Measurements from ENCODE around the gene CAPN15. TPM values are rescaled to one million over a fixed set of nuclear protein-coding genes. Genes with fewer than 3 reads are reported as not detected.

The CAPN15 gene
- total RNA-seq, 1 experiment from 2014 or later: 55.9 TPM

DNA sequence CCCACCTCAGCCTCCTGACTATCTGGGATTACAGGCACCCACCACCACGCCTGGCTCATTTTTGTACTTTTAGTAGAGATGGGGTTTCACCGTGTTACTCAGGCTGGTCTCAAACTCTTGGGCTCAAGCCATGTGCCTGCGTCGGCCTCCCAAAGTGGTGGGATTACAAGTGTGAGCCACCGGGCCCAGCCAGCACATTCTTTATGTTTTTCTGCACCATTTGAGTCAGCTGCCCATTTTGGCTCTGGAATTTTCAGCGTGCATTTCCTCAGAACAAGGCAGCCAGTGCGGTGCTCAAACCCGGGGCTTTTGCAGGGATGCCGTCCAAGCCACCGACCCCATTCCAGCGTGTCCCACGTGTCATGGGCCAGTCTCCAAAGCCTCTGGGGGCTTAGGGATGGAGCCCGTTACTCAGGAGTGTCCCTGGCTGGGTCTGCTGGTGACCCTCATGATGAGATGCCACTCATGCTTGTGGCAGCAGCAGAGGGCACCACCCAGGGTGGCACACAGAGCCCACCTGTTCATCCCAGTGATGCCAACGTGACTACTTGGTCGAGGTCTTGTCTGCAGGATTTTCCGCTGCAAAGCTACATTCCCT lies 58.6 kb downstream of the CAPN15 start:
- DNase-seq: peak; percentile 85
- Histone ChIP-seq H3K9me3 (no peaks in the 10 kb centered on the region), H3K4me3 (no peak overlapping the region), H3K36me3 (peaks cover 10% of the 10 kb centered on the region), H3K27me3 (no peaks in the 10 kb centered on the region)

DNA sequence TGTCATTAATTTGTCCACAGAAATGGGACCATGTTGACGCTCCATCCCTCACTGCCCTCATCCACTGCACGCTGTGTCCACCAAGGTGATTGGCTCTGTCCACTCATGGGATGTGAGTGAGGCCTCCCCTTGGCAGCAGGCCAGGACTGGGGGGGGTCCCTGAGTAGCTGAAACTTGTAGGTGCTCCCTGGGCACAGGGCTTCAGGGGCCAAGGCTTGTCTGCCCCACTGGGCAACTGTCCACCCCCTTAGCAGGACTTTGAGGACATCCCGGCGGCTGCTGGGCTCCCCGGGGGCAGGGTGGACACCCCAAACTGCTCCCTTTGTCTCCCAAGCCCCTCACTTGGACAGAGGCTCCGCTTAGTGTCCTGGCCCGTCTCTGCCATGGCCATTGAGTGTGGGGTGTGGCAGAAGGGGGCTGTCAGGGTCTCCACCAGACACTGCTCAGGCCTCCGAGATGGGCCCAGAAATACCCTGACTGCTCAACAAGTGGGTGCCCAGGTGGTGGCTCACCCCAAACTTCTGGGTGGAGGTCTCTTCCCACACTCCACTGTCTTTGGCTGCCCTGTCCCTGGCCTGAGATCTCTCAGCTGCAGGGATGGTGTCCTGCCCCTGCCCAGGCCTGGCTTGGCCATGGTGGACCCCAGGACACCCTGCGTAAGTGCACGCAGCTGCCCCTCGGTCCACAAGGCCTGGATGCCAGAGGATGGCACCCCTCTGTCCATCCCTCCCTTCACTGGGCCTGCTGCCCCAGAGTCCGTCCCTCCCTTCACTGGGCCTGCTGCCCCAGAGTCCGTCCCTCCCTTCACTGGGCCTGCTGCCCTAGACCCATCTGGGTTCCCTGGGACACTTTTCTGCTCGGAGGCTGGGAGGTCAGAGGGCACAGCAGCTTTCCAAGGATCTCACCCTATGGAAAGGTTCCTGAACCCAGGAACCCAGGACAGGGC lies 59.4 kb downstream of the CAPN15 start:
- H3K27me3 ChIP-seq: no peaks in the 10 kb centered on the region
- no peaks in the 10 kb centered on the region for H3K9me3 ChIP-seq
- DNase-seq: peak; percentile 48
- peak overlapping the region; percentile 99 for H3K4me3 ChIP-seq
- H3K36me3 ChIP-seq: peaks cover 10% of the 10 kb centered on the region

DNA sequence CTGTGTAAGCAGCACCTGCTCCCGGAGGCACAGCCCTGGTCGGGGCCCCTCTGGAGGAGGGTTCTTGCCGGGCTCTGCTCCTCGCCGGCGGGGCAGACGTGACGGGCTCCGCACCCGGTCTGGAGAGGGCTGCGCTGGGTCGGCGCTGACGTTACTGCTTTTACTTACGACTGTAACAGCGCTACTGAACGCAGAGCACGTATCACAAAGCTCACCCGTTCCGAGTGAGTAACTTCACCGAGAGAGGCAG lies 61.1 kb downstream of the CAPN15 start:
- no peak for DNase-seq
- Histone ChIP-seq H3K4me3 (peak overlapping the region; percentile 99), H3K9me3 (no peaks in the 10 kb centered on the region), H3K36me3 (peaks cover 10% of the 10 kb centered on the region), H3K27me3 (no peaks in the 10 kb centered on the region)

DNA sequence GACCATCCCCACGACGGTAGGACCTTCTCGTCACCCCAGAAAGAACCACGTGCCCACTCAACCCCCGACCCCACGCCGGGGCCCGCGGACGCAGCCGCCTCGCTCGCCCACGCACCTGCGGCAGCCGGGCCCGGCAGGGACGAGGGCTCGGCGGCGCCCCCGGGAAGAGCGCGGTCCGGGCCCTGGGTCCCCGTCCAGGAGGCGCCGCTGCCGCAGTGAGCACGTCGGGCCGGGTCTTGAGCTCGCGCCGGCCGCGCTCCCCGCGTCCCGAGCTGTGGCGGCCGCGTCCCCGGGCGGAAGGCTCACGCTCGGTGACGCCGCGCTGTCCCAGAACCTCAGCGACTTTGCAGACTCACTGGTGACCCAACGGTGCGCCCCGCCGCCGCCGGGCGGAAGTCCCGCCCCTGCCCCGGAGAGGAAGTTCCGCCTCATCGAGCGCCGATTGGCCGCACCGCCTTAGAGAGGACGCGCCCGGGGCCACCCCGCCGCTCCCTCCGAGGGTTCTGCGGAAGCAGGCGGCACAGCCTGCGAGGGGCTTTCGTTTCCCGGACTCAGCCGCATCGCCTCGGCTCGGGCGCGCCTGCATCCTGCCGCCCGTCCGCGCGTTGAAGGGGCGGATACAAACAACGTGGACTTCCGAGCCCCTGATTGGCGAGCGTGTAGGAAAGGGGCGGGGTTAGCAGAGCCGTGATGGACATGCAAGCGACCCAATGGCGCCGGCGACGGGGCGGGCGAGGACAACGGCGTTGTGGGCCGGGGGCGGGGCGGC lies 61.6 kb downstream of the CAPN15 start:
- no peaks in the 10 kb centered on the region for H3K9me3 ChIP-seq
- no peaks in the 10 kb centered on the region for H3K27me3 ChIP-seq
- peak overlapping the region; percentile 99 for H3K4me3 ChIP-seq
- peak; percentile 96 for DNase-seq
- H3K36me3 ChIP-seq: peaks cover 10% of the 10 kb centered on the region

- DNase-seq: peak; percentile 99
- H3K9me3 ChIP-seq: no peaks in the 10 kb centered on the region
- peak within 1 kb of the TSS; percentile 99 for H3K4me3 ChIP-seq
- peaks cover 10% of the 10 kb centered on the region for H3K36me3 ChIP-seq
- no peaks in the 10 kb centered on the region for H3K27me3 ChIP-seq
Measured at GRCh38 chr16:589658-590187, 62.2 kb downstream of the CAPN15 start, which contains the start of gene RAB40C. Gene RAB40C, plus strand, starts transcription at chr16:590066. Its CDS starts 226 bp downstream, at chr16:590292.

- DNase-seq: no peak
- Histone ChIP-seq H3K27me3 (no peaks in the 10 kb centered on the region), H3K4me3 (peak overlapping the region; percentile 62), H3K9me3 (no peaks in the 10 kb centered on the region), H3K36me3 (peaks cover 10% of the 10 kb centered on the region)
Measured at GRCh38 chr16:590188-590814, 62.8 kb downstream of the CAPN15 start.

DNA sequence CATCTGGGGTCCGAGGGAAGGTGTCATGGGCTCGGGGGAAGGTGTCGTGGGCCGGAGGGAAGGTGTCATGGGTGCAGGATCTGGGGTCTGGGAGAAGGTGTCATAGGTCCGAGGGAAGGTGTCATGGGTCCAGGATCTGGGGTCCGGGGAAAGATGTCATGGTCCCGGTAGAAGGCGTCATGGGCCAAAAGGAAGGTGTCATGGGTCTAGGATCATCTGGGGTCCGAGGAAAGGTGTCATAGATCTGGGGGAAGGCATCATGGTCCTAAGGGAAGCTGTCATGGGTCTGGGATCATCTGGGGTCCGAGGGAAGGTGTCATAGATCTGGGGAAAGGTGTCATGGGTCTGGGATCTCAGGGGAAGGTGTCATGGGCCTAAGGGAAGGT lies 63.3 kb downstream of the CAPN15 start:
- DNase-seq: no peak
- H3K27me3 ChIP-seq: no peaks in the 10 kb centered on the region
- H3K9me3 ChIP-seq: no peaks in the 10 kb centered on the region
- peaks cover 10% of the 10 kb centered on the region for H3K36me3 ChIP-seq
- peak overlapping the region; percentile 62 for H3K4me3 ChIP-seq

DNA sequence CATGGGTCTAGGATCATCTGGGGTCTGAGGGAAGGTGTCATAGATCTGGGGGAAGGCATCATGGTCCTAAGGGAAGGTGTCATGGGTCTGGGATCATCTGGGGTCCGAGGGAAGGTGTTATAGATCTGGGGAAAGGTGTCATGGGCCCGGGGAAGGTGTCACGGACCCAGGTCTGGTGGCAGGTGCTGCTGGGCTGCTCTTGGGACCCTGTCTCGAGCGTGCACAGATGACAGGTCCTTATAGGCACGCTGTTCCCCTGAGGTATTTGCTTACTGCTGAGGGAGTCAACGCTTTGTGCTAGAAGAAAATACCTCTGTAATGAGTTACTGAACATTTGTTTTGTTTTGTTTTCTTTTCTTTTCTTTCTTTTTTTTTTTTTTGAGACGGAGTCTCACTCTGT lies 63.7 kb downstream of the CAPN15 start:
- no peaks in the 10 kb centered on the region for H3K9me3 ChIP-seq
- no peaks in the 10 kb centered on the region for H3K27me3 ChIP-seq
- DNase-seq: no peak
- H3K4me3 ChIP-seq: no peak overlapping the region
- peaks cover 10% of the 10 kb centered on the region for H3K36me3 ChIP-seq

- H3K36me3 ChIP-seq: peaks cover 12% of the 10 kb centered on the region
- H3K27me3 ChIP-seq: no peaks in the 10 kb centered on the region
- H3K4me3 ChIP-seq: no peak overlapping the region
- DNase-seq: no peak
- no peaks in the 10 kb centered on the region for H3K9me3 ChIP-seq
Measured at GRCh38 chr16:591892-592517, 64.5 kb downstream of the CAPN15 start.

DNA sequence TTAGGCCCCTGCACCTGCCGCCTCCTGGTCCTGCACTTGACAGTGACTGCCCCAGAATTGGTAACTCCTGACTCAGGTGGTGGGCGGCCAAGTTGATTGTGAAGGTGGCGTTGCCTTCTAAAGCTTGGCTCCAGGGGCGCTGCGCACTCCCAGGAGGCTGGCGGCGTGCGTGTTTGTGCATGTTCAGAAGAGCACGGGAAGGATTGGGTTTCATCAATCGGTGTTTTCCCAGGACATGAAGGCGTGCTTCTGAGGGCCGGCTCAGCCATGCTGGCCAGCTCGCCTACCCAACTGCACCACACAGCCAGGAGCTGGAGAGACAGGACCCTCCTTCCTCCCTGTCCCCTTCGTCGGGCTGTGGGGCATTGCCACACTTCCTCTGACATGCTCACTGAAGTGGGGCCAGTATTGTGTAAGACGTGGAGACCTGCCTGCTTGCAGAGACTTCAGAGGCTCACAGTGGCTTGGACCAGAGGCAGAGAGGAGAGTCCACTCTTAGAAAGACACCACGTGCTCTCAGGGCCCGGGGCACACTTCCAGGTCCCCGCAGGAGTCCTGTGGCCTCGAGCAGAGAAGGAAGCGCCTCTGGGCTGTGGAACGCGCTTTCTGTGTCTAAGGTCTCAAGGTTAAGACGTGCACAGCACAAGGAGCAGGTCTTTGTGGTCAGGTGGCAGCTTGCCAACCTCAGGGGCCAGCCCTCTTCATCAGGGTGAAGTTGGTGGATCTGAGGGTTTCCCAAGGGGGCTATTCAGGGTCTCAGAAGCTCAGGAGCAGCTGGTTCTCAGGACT lies 65.2 kb downstream of the CAPN15 start:
- Histone ChIP-seq H3K36me3 (peaks cover 8% of the 10 kb centered on the region), H3K27me3 (no peaks in the 10 kb centered on the region), H3K4me3 (no peak overlapping the region), H3K9me3 (no peaks in the 10 kb centered on the region)
- DNase-seq: no peak

GRCh38 chr16:593406-593805 lies 65.9 kb downstream of the CAPN15 start:
- Histone ChIP-seq H3K27me3 (no peaks in the 10 kb centered on the region), H3K9me3 (no peaks in the 10 kb centered on the region), H3K4me3 (no peak overlapping the region), H3K36me3 (peaks cover 2% of the 10 kb centered on the region; the same call in 1 of the 2 replicates)
- no peak for DNase-seq

GRCh38 chr16:593807-594206 lies 66.3 kb downstream of the CAPN15 start:
- Histone ChIP-seq H3K4me3 (no peak overlapping the region), H3K9me3 (no peaks in the 10 kb centered on the region), H3K27me3 (no peaks in the 10 kb centered on the region), H3K36me3 (0 out of 2 replicates have a peak, but pooled peaks cover 2% of the 10 kb centered on the region)
- no peak for DNase-seq

DNA sequence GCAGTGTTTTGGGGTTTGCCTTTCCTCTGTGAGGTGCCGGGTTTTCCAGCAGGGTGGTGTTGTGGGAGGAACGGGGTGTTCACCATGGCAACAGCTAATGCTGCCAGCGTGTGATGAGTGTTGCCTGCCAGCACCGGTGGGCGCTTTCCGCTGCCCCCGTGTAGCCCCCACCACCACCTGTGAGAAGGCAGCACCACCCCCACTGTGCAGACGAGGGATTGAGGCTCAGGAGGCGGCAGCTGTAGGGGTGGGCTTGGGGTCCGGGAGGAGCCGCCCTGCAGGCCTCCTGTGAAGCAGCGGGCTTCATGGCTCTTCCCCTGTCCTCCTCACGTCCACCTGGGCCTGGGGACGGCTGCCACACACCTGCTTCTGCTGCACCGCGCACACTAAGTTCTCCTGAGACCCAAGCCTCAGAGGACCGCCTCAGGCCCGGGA lies 67.6 kb downstream of the CAPN15 start:
- DNase-seq: no peak

GRCh38 chr16:595942-596735 lies 68.6 kb downstream of the CAPN15 start:
- H3K36me3 ChIP-seq: 0 out of 2 replicates have a peak, but pooled peaks cover 2% of the 10 kb centered on the region
- H3K27me3 ChIP-seq: no peaks in the 10 kb centered on the region
- H3K9me3 ChIP-seq: no peaks in the 10 kb centered on the region
- no peak overlapping the region for H3K4me3 ChIP-seq
- no peak for DNase-seq

More for the DNA sequence above, 67.6 kb downstream of the CAPN15 start:
- H3K9me3 ChIP-seq: no peaks in the 10 kb centered on the region
- H3K27me3 ChIP-seq: no peaks in the 10 kb centered on the region
- H3K36me3 ChIP-seq: 0 out of 2 replicates have a peak, but pooled peaks cover 2% of the 10 kb centered on the region
- H3K4me3 ChIP-seq: no peak overlapping the region

- H3K4me3 ChIP-seq: no peak overlapping the region
- no peaks in the 10 kb centered on the region for H3K27me3 ChIP-seq
- DNase-seq: no peak
- 0 out of 2 replicates have a peak, but pooled peaks cover 2% of the 10 kb centered on the region for H3K36me3 ChIP-seq
- H3K9me3 ChIP-seq: no peaks in the 10 kb centered on the region
Measured at GRCh38 chr16:596736-597060, 69.2 kb downstream of the CAPN15 start.
